NCI-H526 treated with DMSO at 0.1 percent for 48 hours (cell line): Measurements from ENCODE around the gene TEFM.
"Not testable (repeated sequence)": the region's sequence is repeated elsewhere in the genome, so short reads cannot be mapped to it uniquely, and the experiment has no call there.

Source experiments
- DNase-seq: peaks from one replicate; lab custom pipeline; 2025; lab: John Stamatoyannopoulos, UW

Gene TEFM

GRCh38 chr17:30921544-30922196 lies 15.6 kb upstream of the TEFM start, which contains the start of gene ADAP2:
ADAP2 (plus strand) TSS chr17:30921945; CDS start chr17:30922015, 70 bp downstream.
- peak; percentile 18 for DNase-seq

GRCh38 chr17:30920683-30921543 lies 14.9 kb upstream of the TEFM start:
- DNase-seq: no peak

- DNase-seq: no peak
Measured at GRCh38 chr17:30920282-30920681, 14.2 kb upstream of the TEFM start.

- DNase-seq: no peak
Measured at GRCh38 chr17:30917050-30917449, 11.0 kb upstream of the TEFM start.

GRCh38 chr17:30915833-30916611 lies 10.0 kb upstream of the TEFM start:
- DNase-seq: no peak

- DNase-seq: no peak
Measured at GRCh38 chr17:30913955-30914354, 7.9 kb upstream of the TEFM start.

GRCh38 chr17:30910151-30910550 lies 4.1 kb upstream of the TEFM start:
- DNase-seq: not testable (repeated sequence)

- no peak for DNase-seq
Measured at GRCh38 chr17:30908717-30909420, 2.8 kb upstream of the TEFM start.

GRCh38 chr17:30905742-30906100 lies 317 bp downstream of the TEFM start:
- DNase-seq: no peak

GRCh38 chr17:30897311-30897710 lies 8.7 kb downstream of the TEFM start:
- no peak for DNase-seq

- no peak for DNase-seq
Measured at GRCh38 chr17:30894236-30894635, 11.8 kb downstream of the TEFM start.

GRCh38 chr17:30886187-30886586 lies 19.9 kb downstream of the TEFM start:
- no peak for DNase-seq

GRCh38 chr17:30869005-30869404 lies 37.0 kb downstream of the TEFM start:
- no peak for DNase-seq

- no peak for DNase-seq
Measured at GRCh38 chr17:30864636-30865035, 41.4 kb downstream of the TEFM start.

- no peak for DNase-seq
Measured at GRCh38 chr17:30858556-30859250, 47.3 kb downstream of the TEFM start.

- no peak for DNase-seq
Measured at GRCh38 chr17:30854146-30854545, 51.9 kb downstream of the TEFM start.
